Ascending aorta (tissue), 2 donors: ENCODE results near the gene MS4A10. TPM values are rescaled to one million over a fixed set of nuclear protein-coding genes. Genes with fewer than 3 reads are reported as not detected.

ENCODE experiments used
- DNase-seq, 2 donors: peaks; one replicate each; pipeline ENCODE4 v3.0.0-alpha.2; 2019; ENCODE audit warnings: low spot score in 2 of 2
- H3K27ac ChIP-seq, 2 donors: fragments of 200-600 bp; sonication (generic); one replicate each; pipeline ENCODE4 v1.5.1; 2016 to 2017; ENCODE audit warnings: mild to moderate bottlenecking in 1 of 2
- H3K27me3 ChIP-seq: fragments of 200-600 bp; sonication (generic); one replicate; pipeline ENCODE4 v1.5.1; 2017
- H3K36me3 ChIP-seq, 2 donors: fragments of 200-600 bp; sonication (generic); one replicate each; pipeline ENCODE4 v1.5.1; 2016
- H3K4me1 ChIP-seq, 2 donors: fragments of 200-600 bp; sonication (generic); one replicate each; pipeline ENCODE4 v1.5.1; 2016 to 2017; ENCODE audit warnings: mild to moderate bottlenecking in 1 of 2
- H3K4me3 ChIP-seq, 2 donors: fragments of 200-600 bp; sonication (generic); one replicate each; pipeline ENCODE4 v1.5.1; 2016 to 2017; ENCODE audit warnings: mild to moderate bottlenecking in 1 of 2
- H3K9me3 ChIP-seq, 2 donors: fragments of 200-600 bp; sonication (generic); one replicate each; pipeline ENCODE4 v1.5.1; 2016
- intact Hi-C: fragments of 100-400 bp; cut with DNase I; formaldehyde crosslinking; loops from one replicate; pipeline ENCODE4 v1.15.1; 2023
- total RNA-seq: library from RNA; depleted of rRNA; stranded (reverse); fragments of >200 nt; gene quantifications from one replicate; pipeline ENCODE4 v1.1.0, GENCODE V29; 2016
- TF ChIP-seq, protein P1 (sequence below), 3 experiments: fragments of 200-600 bp in 2 of 3; fragments of 450-650 bp in 1 of 3; sonication (generic) in 2 of 3; IDR thresholded peaks; one replicate each; pipeline ENCODE4 v1.5.1; 2016 to 2019; ENCODE audit warnings: antibody characterized with exemption in 3 of 3, mild to moderate bottlenecking in 1 of 3, moderate library complexity in 1 of 3

The MS4A10 gene
- total RNA-seq, 1 donor from 2014 or later: not detected

DNA sequence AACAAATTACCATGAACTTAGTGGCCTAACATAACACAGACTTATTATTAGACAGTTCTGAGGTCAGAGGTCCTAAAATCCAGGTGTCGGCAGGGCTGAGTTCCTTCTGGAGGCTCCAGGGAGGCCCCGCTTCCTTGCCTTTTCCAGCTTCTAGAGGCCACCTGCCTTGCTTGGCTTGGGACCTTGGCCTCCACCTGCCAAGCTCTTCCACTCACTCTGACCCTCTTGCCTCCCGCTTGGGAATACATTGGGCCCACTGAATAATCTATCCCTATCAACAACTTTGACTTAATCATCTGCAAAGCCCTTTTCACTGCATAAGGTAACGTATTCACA lies 3.2 kb upstream of the MS4A10 start:
- Histone ChIP-seq H3K4me3 (no peak overlapping the region), H3K36me3 (no peaks in the 10 kb centered on the region), H3K27ac (no peak overlapping the region), H3K27me3 (no peaks in the 10 kb centered on the region), H3K4me1 (no peaks in the 10 kb centered on the region), H3K9me3 (no peaks in the 10 kb centered on the region)
- TF ChIP-seq, protein P1, sequence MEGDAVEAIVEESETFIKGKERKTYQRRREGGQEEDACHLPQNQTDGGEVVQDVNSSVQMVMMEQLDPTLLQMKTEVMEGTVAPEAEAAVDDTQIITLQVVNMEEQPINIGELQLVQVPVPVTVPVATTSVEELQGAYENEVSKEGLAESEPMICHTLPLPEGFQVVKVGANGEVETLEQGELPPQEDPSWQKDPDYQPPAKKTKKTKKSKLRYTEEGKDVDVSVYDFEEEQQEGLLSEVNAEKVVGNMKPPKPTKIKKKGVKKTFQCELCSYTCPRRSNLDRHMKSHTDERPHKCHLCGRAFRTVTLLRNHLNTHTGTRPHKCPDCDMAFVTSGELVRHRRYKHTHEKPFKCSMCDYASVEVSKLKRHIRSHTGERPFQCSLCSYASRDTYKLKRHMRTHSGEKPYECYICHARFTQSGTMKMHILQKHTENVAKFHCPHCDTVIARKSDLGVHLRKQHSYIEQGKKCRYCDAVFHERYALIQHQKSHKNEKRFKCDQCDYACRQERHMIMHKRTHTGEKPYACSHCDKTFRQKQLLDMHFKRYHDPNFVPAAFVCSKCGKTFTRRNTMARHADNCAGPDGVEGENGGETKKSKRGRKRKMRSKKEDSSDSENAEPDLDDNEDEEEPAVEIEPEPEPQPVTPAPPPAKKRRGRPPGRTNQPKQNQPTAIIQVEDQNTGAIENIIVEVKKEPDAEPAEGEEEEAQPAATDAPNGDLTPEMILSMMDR (IDR thresholded peaks at IDR 0.05): no peak
- intact Hi-C loops: no loop called here
- no peak for DNase-seq

DNA sequence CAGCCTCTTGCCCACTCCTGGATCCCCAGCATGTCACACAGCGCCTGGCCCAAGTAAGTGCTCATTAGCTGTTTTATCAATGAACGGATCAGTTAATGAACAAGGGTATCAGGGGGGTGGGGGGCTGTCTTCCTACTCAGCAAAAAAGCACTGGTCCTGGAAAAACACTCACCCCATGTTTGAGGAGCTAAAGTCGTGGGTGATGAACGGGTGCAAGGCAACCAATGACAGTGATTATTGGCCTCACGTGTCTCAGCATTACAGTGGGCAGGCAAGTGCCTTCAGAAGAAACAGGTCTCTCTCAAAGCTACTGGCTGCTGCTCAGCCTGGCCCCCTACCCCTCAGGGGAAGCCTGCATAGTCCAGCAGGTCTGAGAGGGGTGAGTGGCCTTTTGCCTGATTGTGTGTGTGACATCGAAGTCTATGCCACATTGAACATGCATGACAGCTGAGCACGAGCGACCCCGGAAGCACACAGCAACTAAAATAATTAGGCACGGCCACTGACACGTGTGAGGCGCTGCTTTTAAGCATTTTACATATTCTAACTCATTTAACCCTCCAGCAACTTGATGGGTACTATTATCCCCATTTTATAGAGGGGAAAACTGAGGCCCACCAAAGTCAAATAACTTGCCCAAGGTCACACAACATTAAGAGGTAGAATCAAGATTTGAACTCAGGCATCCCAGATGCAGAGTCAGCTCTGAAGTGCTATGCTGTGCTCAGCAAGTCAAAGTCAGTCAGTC lies 2.6 kb upstream of the MS4A10 start:
- intact Hi-C loops: no loop called here
- TF ChIP-seq, protein P1 (IDR thresholded peaks at IDR 0.05): no peak
- no peak overlapping the region for H3K27ac ChIP-seq
- H3K4me3 ChIP-seq: no peak overlapping the region
- H3K36me3 ChIP-seq: no peaks in the 10 kb centered on the region
- H3K9me3 ChIP-seq: no peaks in the 10 kb centered on the region
- no peak for DNase-seq
- no peaks in the 10 kb centered on the region for H3K4me1 ChIP-seq
- no peaks in the 10 kb centered on the region for H3K27me3 ChIP-seq

DNA sequence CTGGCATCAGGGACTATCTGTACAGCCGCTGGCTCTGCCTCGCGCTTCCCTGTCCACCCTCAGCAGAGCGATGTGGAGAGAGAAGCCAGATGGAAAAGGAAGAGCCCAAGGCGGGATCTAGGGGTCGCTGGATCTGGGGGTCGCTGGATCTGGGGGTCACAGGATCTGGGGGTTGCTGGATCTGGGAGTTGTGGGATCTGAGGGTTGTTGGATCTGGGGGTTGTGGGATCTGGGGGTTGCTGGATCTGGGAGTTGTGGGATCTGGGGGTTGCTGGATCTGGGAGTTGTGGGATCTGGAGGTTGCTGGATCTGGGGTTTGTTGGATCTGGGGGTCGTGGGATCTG lies 2.0 kb upstream of the MS4A10 start:
- H3K4me3 ChIP-seq: no peak overlapping the region
- DNase-seq: no peak
- no peak overlapping the region for H3K27ac ChIP-seq
- H3K36me3 ChIP-seq: no peaks in the 10 kb centered on the region
- intact Hi-C loops: no loop called here
- H3K9me3 ChIP-seq: no peaks in the 10 kb centered on the region
- TF ChIP-seq, protein P1 (IDR thresholded peaks at IDR 0.05): no peak
- H3K4me1 ChIP-seq: no peaks in the 10 kb centered on the region
- no peaks in the 10 kb centered on the region for H3K27me3 ChIP-seq

DNA sequence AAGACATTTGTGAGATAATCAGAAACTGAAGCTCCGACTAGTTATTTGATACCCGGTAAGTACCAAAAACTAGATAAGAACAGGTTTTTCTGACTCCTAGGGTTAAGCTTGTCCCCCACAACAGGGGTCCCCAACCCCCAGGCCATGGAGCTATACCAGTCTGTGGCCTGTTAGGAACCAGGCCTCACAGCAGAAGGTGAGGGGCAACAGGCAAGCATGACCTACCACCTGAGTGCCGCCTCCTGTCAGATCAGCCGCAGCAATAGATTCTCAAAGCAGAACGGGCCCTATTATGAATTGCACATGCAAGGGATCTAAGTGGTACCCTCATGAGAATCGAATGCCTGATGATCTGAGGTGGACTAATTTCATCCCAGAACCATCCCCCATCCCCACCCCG lies 1.2 kb upstream of the MS4A10 start:
- no peak for DNase-seq
- H3K27me3 ChIP-seq: no peaks in the 10 kb centered on the region
- H3K9me3 ChIP-seq: no peaks in the 10 kb centered on the region
- TF ChIP-seq, protein P1 (IDR thresholded peaks at IDR 0.05): no peak
- H3K27ac ChIP-seq: no peak overlapping the region
- intact Hi-C loops: no loop called here
- H3K36me3 ChIP-seq: no peaks in the 10 kb centered on the region
- H3K4me1 ChIP-seq: no peaks in the 10 kb centered on the region
- no peak overlapping the region for H3K4me3 ChIP-seq

DNA sequence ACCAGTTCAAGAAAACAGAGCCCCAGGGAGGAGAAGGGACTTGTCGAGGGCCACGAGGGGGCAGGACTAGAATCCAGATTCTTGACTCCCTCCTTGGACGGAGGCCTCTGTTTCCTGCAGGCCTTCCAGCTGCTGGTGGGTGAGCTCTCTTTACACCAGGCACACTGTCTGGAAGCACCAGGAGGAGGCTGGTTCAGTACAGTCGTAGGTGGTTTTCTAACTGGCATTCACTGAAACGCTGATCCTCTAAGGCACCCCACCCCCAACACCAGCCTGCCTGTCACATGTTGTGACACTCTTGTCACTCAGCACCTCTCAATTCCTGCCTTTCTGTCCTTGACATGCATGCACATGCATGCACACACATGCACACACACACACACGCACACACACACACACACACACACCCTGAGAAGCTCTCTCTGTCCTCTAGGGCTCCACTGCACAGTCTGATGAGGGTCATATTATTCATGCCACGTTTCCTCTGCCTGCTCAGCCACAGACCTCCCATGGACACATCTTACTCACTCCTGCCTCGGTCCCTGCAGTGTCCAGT lies 751 bp downstream of the MS4A10 start:
- Histone ChIP-seq H3K9me3 (no peaks in the 10 kb centered on the region), H3K27me3 (no peaks in the 10 kb centered on the region), H3K27ac (no peak overlapping the region), H3K36me3 (no peaks in the 10 kb centered on the region), H3K4me3 (no peak overlapping the region), H3K4me1 (no peaks in the 10 kb centered on the region)
- intact Hi-C loops: no loop called here
- DNase-seq: no peak
- TF ChIP-seq, protein P1 (IDR thresholded peaks at IDR 0.05): no peak
